Tibial nerve (tissue), 3 donors: ENCODE measurements around the gene WDR48.

Experiments used
- POLR2A ChIP-seq, 2 donors: fragments of 450-650 bp; IDR thresholded peaks; one replicate each; pipeline ENCODE4 v1.6.1; 2017; ENCODE audit warnings: antibody characterized with exemption in 2 of 2, mild to moderate bottlenecking in 2 of 2, moderate library complexity in 2 of 2
- TF ChIP-seq, protein P1 (sequence below), 5 experiments: fragments of 200-600 bp in 3 of 5; fragments of 450-650 bp in 2 of 5; sonication (generic) in 3 of 5; IDR thresholded peaks; one replicate each; pipeline ENCODE4 v1.5.1; 2016 to 2019; ENCODE audit warnings: antibody characterized with exemption in 5 of 5, mild to moderate bottlenecking in 3 of 5, moderate library complexity in 2 of 5

DNA sequence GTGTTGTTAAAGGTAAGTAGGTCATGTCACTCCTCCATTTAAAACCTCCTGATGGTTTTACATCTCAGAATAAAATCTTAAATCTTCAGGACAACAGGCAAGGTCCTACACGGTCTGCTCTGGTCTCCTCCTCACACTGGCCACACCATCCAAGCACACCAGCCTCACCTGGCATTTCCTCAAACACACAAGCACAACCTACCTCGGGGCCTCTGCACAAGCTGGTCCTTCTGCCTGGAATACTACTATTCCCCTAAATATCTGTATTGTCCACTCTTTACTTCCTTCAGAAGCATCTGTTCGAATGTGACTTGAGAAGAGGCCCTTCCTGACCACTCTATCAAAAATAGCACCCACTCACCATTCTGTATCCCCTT lies 53.9 kb downstream of the WDR48 start:
- TF ChIP-seq POLR2A (IDR thresholded peaks at IDR 0.05) = no peak
- TF ChIP-seq, protein P1, sequence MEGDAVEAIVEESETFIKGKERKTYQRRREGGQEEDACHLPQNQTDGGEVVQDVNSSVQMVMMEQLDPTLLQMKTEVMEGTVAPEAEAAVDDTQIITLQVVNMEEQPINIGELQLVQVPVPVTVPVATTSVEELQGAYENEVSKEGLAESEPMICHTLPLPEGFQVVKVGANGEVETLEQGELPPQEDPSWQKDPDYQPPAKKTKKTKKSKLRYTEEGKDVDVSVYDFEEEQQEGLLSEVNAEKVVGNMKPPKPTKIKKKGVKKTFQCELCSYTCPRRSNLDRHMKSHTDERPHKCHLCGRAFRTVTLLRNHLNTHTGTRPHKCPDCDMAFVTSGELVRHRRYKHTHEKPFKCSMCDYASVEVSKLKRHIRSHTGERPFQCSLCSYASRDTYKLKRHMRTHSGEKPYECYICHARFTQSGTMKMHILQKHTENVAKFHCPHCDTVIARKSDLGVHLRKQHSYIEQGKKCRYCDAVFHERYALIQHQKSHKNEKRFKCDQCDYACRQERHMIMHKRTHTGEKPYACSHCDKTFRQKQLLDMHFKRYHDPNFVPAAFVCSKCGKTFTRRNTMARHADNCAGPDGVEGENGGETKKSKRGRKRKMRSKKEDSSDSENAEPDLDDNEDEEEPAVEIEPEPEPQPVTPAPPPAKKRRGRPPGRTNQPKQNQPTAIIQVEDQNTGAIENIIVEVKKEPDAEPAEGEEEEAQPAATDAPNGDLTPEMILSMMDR (IDR thresholded peaks at IDR 0.05) = no peak
